ENCODE data around the gene GABRB3.

GABRB3 gene

DNA sequence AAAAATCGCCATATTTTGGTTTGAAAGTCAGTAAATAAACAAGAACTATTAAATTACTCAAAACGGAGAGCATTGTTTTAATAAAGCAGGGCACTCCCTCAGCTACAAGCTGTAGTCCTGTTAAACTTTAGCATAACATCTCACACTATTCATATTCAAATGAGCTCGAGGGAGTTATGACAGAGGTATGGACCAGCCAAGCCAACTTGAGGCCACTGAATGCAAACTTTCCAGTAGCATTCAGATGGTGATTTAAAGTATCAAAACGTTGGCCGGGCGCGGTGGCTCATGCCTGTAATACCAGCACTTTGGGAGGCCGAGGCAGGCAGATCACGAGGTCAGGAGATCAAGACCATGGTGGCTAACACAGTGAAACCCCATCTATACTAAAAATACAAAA lies 132.9 kb downstream of the GABRB3 start:
- ATAC-seq = no peak
- TF ChIP-seq, protein P1, sequence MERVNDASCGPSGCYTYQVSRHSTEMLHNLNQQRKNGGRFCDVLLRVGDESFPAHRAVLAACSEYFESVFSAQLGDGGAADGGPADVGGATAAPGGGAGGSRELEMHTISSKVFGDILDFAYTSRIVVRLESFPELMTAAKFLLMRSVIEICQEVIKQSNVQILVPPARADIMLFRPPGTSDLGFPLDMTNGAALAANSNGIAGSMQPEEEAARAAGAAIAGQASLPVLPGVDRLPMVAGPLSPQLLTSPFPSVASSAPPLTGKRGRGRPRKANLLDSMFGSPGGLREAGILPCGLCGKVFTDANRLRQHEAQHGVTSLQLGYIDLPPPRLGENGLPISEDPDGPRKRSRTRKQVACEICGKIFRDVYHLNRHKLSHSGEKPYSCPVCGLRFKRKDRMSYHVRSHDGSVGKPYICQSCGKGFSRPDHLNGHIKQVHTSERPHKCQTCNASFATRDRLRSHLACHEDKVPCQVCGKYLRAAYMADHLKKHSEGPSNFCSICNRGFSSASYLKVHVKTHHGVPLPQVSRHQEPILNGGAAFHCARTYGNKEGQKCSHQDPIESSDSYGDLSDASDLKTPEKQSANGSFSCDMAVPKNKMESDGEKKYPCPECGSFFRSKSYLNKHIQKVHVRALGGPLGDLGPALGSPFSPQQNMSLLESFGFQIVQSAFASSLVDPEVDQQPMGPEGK (CRISPR knock-in tag; IDR thresholded peaks at IDR 0.05; ENCODE audit: borderline replicate concordance) = no peak
- TF ChIP-seq ZNF70 (CRISPR knock-in tag; IDR thresholded peaks at IDR 0.05) (no peak), ZC3H10 (CRISPR knock-in tag; IDR thresholded peaks at IDR 0.05) (no peak), ESRRG (CRISPR knock-in tag; IDR thresholded peaks at IDR 0.05) (no peak), ZFP3 (CRISPR knock-in tag; IDR thresholded peaks at IDR 0.05) (no peak), ZNF565 (CRISPR knock-in tag; conservative IDR thresholded peaks at IDR 0.05; ENCODE audit: low read depth) (no peak), ZNF8 (CRISPR knock-in tag; IDR thresholded peaks at IDR 0.05) (no peak), CSDC2 (CRISPR knock-in tag; IDR thresholded peaks at IDR 0.05) (no peak), GLIS3 (CRISPR knock-in tag; IDR thresholded peaks at IDR 0.05) (no peak), SNAI2 (CRISPR knock-in tag; IDR thresholded peaks at IDR 0.05) (no peak), ISL1 (CRISPR knock-in tag; IDR thresholded peaks at IDR 0.05) (no peak), RARB (CRISPR knock-in tag; IDR thresholded peaks at IDR 0.05) (no peak), PPARA (CRISPR knock-in tag; IDR thresholded peaks at IDR 0.05; ENCODE audit: borderline replicate concordance) (no peak), BACH2 (CRISPR knock-in tag; IDR thresholded peaks at IDR 0.05; ENCODE audit: borderline replicate concordance) (no peak), ZFP30 (CRISPR knock-in tag; IDR thresholded peaks at IDR 0.05) (no peak)
- TF ChIP-seq, protein P2, sequence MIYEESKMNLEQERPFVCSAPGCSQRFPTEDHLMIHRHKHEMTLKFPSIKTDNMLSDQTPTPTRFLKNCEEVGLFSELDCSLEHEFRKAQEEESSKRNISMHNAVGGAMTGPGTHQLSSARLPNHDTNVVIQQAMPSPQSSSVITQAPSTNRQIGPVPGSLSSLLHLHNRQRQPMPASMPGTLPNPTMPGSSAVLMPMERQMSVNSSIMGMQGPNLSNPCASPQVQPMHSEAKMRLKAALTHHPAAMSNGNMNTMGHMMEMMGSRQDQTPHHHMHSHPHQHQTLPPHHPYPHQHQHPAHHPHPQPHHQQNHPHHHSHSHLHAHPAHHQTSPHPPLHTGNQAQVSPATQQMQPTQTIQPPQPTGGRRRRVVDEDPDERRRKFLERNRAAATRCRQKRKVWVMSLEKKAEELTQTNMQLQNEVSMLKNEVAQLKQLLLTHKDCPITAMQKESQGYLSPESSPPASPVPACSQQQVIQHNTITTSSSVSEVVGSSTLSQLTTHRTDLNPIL (CRISPR knock-in tag; IDR thresholded peaks at IDR 0.05; ENCODE audit: low read depth) = no peak
- TF ChIP-seq, protein P3, sequence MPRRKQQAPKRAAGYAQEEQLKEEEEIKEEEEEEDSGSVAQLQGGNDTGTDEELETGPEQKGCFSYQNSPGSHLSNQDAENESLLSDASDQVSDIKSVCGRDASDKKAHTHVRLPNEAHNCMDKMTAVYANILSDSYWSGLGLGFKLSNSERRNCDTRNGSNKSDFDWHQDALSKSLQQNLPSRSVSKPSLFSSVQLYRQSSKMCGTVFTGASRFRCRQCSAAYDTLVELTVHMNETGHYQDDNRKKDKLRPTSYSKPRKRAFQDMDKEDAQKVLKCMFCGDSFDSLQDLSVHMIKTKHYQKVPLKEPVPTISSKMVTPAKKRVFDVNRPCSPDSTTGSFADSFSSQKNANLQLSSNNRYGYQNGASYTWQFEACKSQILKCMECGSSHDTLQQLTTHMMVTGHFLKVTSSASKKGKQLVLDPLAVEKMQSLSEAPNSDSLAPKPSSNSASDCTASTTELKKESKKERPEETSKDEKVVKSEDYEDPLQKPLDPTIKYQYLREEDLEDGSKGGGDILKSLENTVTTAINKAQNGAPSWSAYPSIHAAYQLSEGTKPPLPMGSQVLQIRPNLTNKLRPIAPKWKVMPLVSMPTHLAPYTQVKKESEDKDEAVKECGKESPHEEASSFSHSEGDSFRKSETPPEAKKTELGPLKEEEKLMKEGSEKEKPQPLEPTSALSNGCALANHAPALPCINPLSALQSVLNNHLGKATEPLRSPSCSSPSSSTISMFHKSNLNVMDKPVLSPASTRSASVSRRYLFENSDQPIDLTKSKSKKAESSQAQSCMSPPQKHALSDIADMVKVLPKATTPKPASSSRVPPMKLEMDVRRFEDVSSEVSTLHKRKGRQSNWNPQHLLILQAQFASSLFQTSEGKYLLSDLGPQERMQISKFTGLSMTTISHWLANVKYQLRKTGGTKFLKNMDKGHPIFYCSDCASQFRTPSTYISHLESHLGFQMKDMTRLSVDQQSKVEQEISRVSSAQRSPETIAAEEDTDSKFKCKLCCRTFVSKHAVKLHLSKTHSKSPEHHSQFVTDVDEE (CRISPR knock-in tag; IDR thresholded peaks at IDR 0.05) = no peak

DNA sequence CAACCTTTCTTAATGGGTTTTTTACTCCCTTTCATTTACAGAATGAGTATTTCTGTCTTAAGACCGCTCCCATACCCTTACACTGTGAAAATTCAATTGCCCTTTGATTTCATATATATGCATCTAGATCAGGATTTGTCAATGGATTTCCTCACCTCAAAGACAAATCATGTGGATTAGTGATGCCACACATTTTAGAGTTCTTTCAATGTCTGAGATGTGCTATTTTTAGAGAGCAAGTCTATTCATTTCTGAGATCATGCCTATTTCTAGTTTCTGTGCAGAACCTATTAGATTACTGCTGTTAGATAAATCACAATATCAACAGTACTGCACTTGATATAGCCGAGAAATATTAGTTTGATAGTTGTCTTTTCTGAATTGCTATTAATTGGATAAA lies 137.3 kb downstream of the GABRB3 start:
- no peak for ATAC-seq
- TF ChIP-seq ZFP3 (CRISPR knock-in tag; IDR thresholded peaks at IDR 0.05) = no peak
- TF ChIP-seq, protein P2 (CRISPR knock-in tag; IDR thresholded peaks at IDR 0.05; ENCODE audit: low read depth) = no peak
- no peak for TF ChIP-seq RARB (CRISPR knock-in tag; IDR thresholded peaks at IDR 0.05)
- no peak for TF ChIP-seq TOX (CRISPR knock-in tag; IDR thresholded peaks at IDR 0.05; ENCODE audit: borderline replicate concordance)
- no peak for TF ChIP-seq ISL1 (CRISPR knock-in tag; IDR thresholded peaks at IDR 0.05)
- TF ChIP-seq, protein P4, sequence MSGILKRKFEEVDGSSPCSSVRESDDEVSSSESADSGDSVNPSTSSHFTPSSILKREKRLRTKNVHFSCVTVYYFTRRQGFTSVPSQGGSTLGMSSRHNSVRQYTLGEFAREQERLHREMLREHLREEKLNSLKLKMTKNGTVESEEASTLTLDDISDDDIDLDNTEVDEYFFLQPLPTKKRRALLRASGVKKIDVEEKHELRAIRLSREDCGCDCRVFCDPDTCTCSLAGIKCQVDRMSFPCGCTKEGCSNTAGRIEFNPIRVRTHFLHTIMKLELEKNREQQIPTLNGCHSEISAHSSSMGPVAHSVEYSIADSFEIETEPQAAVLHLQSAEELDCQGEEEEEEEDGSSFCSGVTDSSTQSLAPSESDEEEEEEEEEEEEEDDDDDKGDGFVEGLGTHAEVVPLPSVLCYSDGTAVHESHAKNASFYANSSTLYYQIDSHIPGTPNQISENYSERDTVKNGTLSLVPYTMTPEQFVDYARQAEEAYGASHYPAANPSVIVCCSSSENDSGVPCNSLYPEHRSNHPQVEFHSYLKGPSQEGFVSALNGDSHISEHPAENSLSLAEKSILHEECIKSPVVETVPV (CRISPR knock-in tag; IDR thresholded peaks at IDR 0.05) = no peak
- no peak for TF ChIP-seq ESRRG (CRISPR knock-in tag; IDR thresholded peaks at IDR 0.05)
- no peak for TF ChIP-seq CSDC2 (CRISPR knock-in tag; IDR thresholded peaks at IDR 0.05)
- no peak for TF ChIP-seq PPARA (CRISPR knock-in tag; IDR thresholded peaks at IDR 0.05; ENCODE audit: borderline replicate concordance)
- no peak for TF ChIP-seq ARNTL (CRISPR knock-in tag; IDR thresholded peaks at IDR 0.05; ENCODE audit: borderline replicate concordance, low read depth)
- TF ChIP-seq ZNF8 (CRISPR knock-in tag; IDR thresholded peaks at IDR 0.05) = no peak
- no peak for TF ChIP-seq SNAI2 (CRISPR knock-in tag; IDR thresholded peaks at IDR 0.05)
- no peak for TF ChIP-seq ZFP30 (CRISPR knock-in tag; IDR thresholded peaks at IDR 0.05)
- TF ChIP-seq ZNF70 (CRISPR knock-in tag; IDR thresholded peaks at IDR 0.05) = no peak

DNA sequence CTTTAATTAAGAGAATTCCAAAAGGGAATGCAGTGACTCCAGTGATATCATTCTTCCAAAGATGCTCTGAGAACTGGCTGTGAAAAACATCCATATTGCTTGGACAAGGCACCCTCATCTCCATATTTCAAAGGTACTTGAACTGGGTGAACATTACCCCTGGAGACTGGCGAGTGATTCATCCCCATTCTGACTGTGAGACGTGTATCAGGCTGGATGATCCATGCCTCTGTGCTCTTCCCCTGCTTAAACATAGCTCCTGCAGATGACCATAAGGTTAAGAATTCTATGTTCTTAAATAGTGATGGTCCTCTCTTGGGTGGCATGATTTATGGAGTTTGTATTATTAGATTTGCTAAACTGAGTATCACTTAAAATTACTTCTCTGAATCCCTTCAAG lies 137.8 kb downstream of the GABRB3 start:
- ATAC-seq = no peak
- TF ChIP-seq GLIS3 (CRISPR knock-in tag; IDR thresholded peaks at IDR 0.05) = no peak
- TF ChIP-seq CSDC2 (CRISPR knock-in tag; IDR thresholded peaks at IDR 0.05) = no peak
- TF ChIP-seq, protein P3 (CRISPR knock-in tag; IDR thresholded peaks at IDR 0.05) = no peak
- TF ChIP-seq ISL1 (CRISPR knock-in tag; IDR thresholded peaks at IDR 0.05) = no peak
- no peak for TF ChIP-seq TOX (CRISPR knock-in tag; IDR thresholded peaks at IDR 0.05; ENCODE audit: borderline replicate concordance)
- no peak for TF ChIP-seq OSR1 (CRISPR knock-in tag; IDR thresholded peaks at IDR 0.05)
- no peak for TF ChIP-seq SNAI2 (CRISPR knock-in tag; IDR thresholded peaks at IDR 0.05)
- TF ChIP-seq, protein P1 (CRISPR knock-in tag; IDR thresholded peaks at IDR 0.05; ENCODE audit: borderline replicate concordance) = no peak
- no peak for TF ChIP-seq ARNTL (CRISPR knock-in tag; IDR thresholded peaks at IDR 0.05; ENCODE audit: borderline replicate concordance, low read depth)

Measured in SK-N-SH treated with all-trans-retinoic acid at 6 μM for 48 hours (cell line).